SK-N-SH (cell line): ENCODE results near the gene EME2. TPM values are rescaled to one million over a fixed set of nuclear protein-coding genes. Genes with fewer than 3 reads are reported as not detected.

Experiments
- CTCF ChIA-PET: fragments of 300-600, 350-600 bp; formaldehyde crosslinking; extraction: SDS; loops from one replicate; lab custom pipeline; 2021; lab: Yijun Ruan, JAX
- POLR2A ChIA-PET: fragments of 350-600 bp; sonication (Branson Sonifier 250); formaldehyde crosslinking; extraction: SDS; loops from one replicate; lab custom pipeline; 2020; ENCODE audit warnings: antibody characterized with exemption, inconsistent platforms; lab: Yijun Ruan, JAX
- DNase-seq: peaks from one replicate; pipeline ENCODE4 v3.0.0; 2012
- H2AFZ ChIP-seq: fragments of 200-600 bp; sonication (generic); 2 replicates; pipeline ENCODE4 v1.8.1; 2016; ENCODE audit warnings: antibody characterized with exemption, mild to moderate bottlenecking, low read depth
- H3F3A ChIP-seq: fragments of 200-600 bp; sonication (generic); replicated peaks from 2 replicates; pipeline ENCODE3; 2016; ENCODE audit warnings: antibody characterized with exemption, mild to moderate bottlenecking; ENCODE audit not compliant: insufficient read depth
- H3K27ac ChIP-seq, 2 experiments: fragments of 200-500 bp in 1 of 2; fragments of 200-600 bp in 1 of 2; sonication (Bioruptor generic) in 1 of 2; sonication (generic), shearing (Covaris generic) in 1 of 2; 2 replicates each; pipeline versions ENCODE4 v1.5.1 to v1.6.1; 2014 to 2016; ENCODE audit warnings: low read depth in 2 of 2, inconsistent platforms in 1 of 2, low read length in 1 of 2, mild to moderate bottlenecking in 1 of 2, mixed read lengths in 1 of 2
- H3K27me3 ChIP-seq: fragments of 200-600 bp; sonication (generic), shearing (Covaris generic); 2 replicates; pipeline ENCODE4 v1.6.1; 2016; ENCODE audit warnings: mixed run types; ENCODE audit not compliant: insufficient read depth
- H3K36me3 ChIP-seq, 2 experiments: fragments of 200-500 bp in 1 of 2; fragments of 200-600 bp in 1 of 2; sonication (Bioruptor generic) in 1 of 2; sonication (generic) in 1 of 2; replicated peaks in 1 of 2; 2 replicates each; pipeline versions ENCODE3 to v1.5.1; 2014 to 2016; ENCODE audit warnings: low read length in 1 of 2, mild to moderate bottlenecking in 1 of 2; ENCODE audit not compliant: insufficient read depth in 2 of 2, control insufficient read depth in 1 of 2
- H3K4me1 ChIP-seq, 2 experiments: fragments of 200-500 bp in 1 of 2; fragments of 200-600 bp in 1 of 2; sonication (Bioruptor generic) in 1 of 2; sonication (generic), shearing (Covaris generic) in 1 of 2; 2 replicates each; pipeline versions ENCODE4 v1.5.1 to v1.6.1; 2014 to 2016; ENCODE audit warnings: low read depth in 1 of 2, low read length in 1 of 2, mixed run types in 1 of 2; ENCODE audit not compliant: insufficient read depth in 2 of 2, control insufficient read depth in 1 of 2
- H3K4me2 ChIP-seq: fragments of 200-600 bp; sonication (generic), shearing (Covaris generic); 2 replicates; pipeline ENCODE4 v1.6.1; 2017; ENCODE audit warnings: mixed run types
- H3K4me3 ChIP-seq, 2 experiments: fragments of 200-500 bp in 1 of 2; fragments of 200-600 bp in 1 of 2; sonication (Bioruptor generic) in 1 of 2; sonication (generic), shearing (Covaris generic) in 1 of 2; 2 replicates each; pipeline versions ENCODE4 v1.5.1 to v1.8.1; 2014 to 2016; ENCODE audit warnings: low read depth in 2 of 2, inconsistent platforms in 1 of 2, low read length in 1 of 2, mild to moderate bottlenecking in 1 of 2, mixed read lengths in 1 of 2, moderate library complexity in 1 of 2
- H3K79me2 ChIP-seq: fragments of 200-600 bp; sonication (generic); 2 replicates; pipeline ENCODE4 v1.8.1; 2017; ENCODE audit warnings: mild to moderate bottlenecking; ENCODE audit not compliant: insufficient read depth
- H3K9ac ChIP-seq: fragments of 200-600 bp; sonication (generic); 2 replicates; pipeline ENCODE4 v1.6.1; 2017; ENCODE audit warnings: mixed run types
- H3K9me2 ChIP-seq: fragments of 200-600 bp; sonication (generic); 2 replicates; pipeline ENCODE4 v1.6.1; 2017; ENCODE audit warnings: mixed run types
- H3K9me3 ChIP-seq: fragments of 200-600 bp; sonication (generic); 2 replicates; pipeline ENCODE4 v1.6.1; 2017; ENCODE audit warnings: mixed run types, mild to moderate bottlenecking, moderate library complexity
- H4K20me1 ChIP-seq: fragments of 200-600 bp; sonication (generic); 2 replicates; pipeline ENCODE4 v1.6.1; 2017; ENCODE audit warnings: mild to moderate bottlenecking, mixed run types; ENCODE audit not compliant: insufficient read depth
- CHD2 ChIP-seq: fragments of 150-350 bp; IDR thresholded peaks from 2 replicates; pipeline ENCODE4 v1.6.1; 2018; ENCODE audit warnings: low read length; ENCODE audit not compliant: partially characterized antibody
- FOSL2 ChIP-seq: IDR thresholded peaks from 2 replicates; pipeline ENCODE4 v1.4.0; 2012; ENCODE audit warnings: low read depth, mild to moderate bottlenecking, moderate library complexity, borderline replicate concordance
- GATA2 ChIP-seq: sonication (generic); formaldehyde crosslinking; IDR thresholded peaks from 2 replicates; pipeline ENCODE4 v1.5.0; 2020; ENCODE audit warnings: mild to moderate bottlenecking, missing genetic modification reagents
- JUND ChIP-seq: IDR thresholded peaks from 2 replicates; pipeline ENCODE4 v1.4.0; 2012
- MXI1 ChIP-seq: IDR thresholded peaks from 2 replicates; pipeline ENCODE4 v1.6.1; 2012; ENCODE audit warnings: mild to moderate bottlenecking, low read depth, low read length, improper control_type of control experiment
- RFX5 ChIP-seq: IDR thresholded peaks from 2 replicates; pipeline ENCODE4 v1.6.1; 2012; ENCODE audit warnings: mild to moderate bottlenecking, improper control_type of control experiment, low read length
- SMC3 ChIP-seq: IDR thresholded peaks from 2 replicates; pipeline ENCODE4 v1.6.1; 2012; ENCODE audit warnings: low read depth, low read length, improper control_type of control experiment
- TAF1 ChIP-seq: IDR thresholded peaks from 2 replicates; pipeline ENCODE4 v1.6.1; 2012; ENCODE audit warnings: low read depth, mild to moderate bottlenecking, low read length, moderate library complexity, borderline replicate concordance
- TEAD4 ChIP-seq: IDR thresholded peaks from 2 replicates; pipeline ENCODE4 v1.4.0; 2012; ENCODE audit warnings: mild to moderate bottlenecking, borderline replicate concordance; ENCODE audit not compliant: insufficient read depth
- WGBS: methylation state at CpG from one replicate; pipeline ENCODE4 v1.1.6; 2017; ENCODE audit warnings: low lambda C conversion rate; 5-methylcytosine and 5-hydroxymethylcytosine counted together
- polyA plus RNA-seq, 3 experiments: library from polyadenylated mRNA; depleted of rRNA; stranded (reverse); fragments of >200 nt; gene quantifications; 2 replicates each; pipeline ENCODE4 v1.2.3, GENCODE V29; 2012
- TF ChIP-seq, protein P1 (sequence below): IDR thresholded peaks from 2 replicates; pipeline ENCODE4 v1.4.0; 2012; ENCODE audit warnings: low read depth, borderline replicate concordance

EME2 gene
- polyA plus RNA-seq, 1 of the 3 experiments (the other 2 are of a cell fraction), result 10.1 TPM

- Histone ChIP-seq H3K4me2 (no peak overlapping the region), H3K9me2 (no peaks in the 10 kb centered on the region), H3K36me3 (peaks cover 0 to 27% of the 10 kb centered on the region in 2 experiments), H3K9ac (no peak overlapping the region), H3K9me3 (no peaks in the 10 kb centered on the region), H3K27ac (no peak overlapping the region), H3K4me1 (no peaks in the 10 kb centered on the region), H3F3A (no peaks in the 10 kb centered on the region), H3K79me2 (no peaks in the 10 kb centered on the region; the same call in 1 of the 2 replicates)
- DNase-seq, result no peak
- POLR2A ChIA-PET, result no interaction called here
- CTCF ChIA-PET, result interaction anchor here (1.2 kb wide), 1 partner anchor 11 kb away, joined by 3 read pairs; no protein-coding TSS in a partner anchor
- WGBS, result 95% methylated on average over 10 of the region's 12 CpGs
- TF ChIP-seq RFX5 (no peak), MXI1 (no peak), TAF1 (no peak), TEAD4 (no peak), GATA2 (CRISPR knock-in tag) (no peak), SMC3 (no peak), JUND (no peak), CHD2 (no peak), FOSL2 (no peak)
- TF ChIP-seq, protein P1, sequence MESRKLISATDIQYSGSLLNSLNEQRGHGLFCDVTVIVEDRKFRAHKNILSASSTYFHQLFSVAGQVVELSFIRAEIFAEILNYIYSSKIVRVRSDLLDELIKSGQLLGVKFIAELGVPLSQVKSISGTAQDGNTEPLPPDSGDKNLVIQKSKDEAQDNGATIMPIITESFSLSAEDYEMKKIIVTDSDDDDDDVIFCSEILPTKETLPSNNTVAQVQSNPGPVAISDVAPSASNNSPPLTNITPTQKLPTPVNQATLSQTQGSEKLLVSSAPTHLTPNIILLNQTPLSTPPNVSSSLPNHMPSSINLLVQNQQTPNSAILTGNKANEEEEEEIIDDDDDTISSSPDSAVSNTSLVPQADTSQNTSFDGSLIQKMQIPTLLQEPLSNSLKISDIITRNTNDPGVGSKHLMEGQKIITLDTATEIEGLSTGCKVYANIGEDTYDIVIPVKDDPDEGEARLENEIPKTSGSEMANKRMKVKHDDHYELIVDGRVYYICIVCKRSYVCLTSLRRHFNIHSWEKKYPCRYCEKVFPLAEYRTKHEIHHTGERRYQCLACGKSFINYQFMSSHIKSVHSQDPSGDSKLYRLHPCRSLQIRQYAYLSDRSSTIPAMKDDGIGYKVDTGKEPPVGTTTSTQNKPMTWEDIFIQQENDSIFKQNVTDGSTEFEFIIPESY, result no peak
- TF ChIP-seq, all 33 proteins: peak for 0
- Histone ChIP-seq H3K27me3 (no peaks in the 10 kb centered on the region), H3K4me3 (no peak overlapping the region), H4K20me1 (no peaks in the 10 kb centered on the region), H2AFZ (no peak overlapping the region)
Measured at GRCh38 chr16:1754204-1754603, 18.4 kb upstream of the EME2 start.

DNA sequence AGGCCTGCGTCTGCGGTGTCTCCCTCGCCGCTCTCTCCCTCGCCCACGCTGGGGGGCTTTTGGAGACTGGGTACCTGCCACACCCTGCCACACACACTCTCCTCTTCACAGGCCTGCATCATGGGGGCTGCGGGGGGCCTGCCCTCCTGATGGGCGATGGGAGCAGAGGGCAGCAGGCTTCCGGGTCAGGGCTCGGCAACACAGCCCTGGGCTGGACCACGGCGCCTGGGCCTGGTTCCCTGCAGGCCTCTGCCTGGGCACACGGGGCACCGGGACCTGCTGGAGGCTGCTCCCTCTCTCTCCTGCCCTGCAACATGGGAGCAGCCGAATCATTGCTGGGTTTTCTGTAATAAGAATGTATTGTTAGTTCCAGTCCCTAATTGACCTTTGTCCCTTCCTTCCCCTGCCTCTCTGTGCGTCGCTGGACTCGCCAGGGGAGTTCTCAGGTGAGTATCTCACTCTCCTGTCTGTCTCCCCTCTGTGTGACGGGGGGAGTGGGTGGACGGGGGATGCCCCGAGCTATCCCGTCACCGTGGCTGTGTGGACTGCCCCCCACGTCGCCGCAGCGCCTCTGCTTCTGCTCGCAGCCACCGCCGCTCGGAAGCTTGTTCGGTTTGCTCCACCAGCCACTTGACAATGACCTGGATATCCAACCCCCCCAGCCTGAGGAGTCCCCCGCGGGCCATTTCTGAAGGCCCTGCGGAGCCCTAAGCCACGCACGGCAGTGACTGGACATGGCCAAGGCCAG, 14.7 kb upstream of the EME2 start:
- Histone ChIP-seq H3K79me2 (no peaks in the 10 kb centered on the region; the same call in 1 of the 2 replicates), H3K9me2 (no peaks in the 10 kb centered on the region), H2AFZ (no peak overlapping the region), H3K4me1 (no peaks in the 10 kb centered on the region), H3K4me2 (no peak overlapping the region), H3K9me3 (no peaks in the 10 kb centered on the region), H3K36me3 (peaks cover 0 to 37% of the 10 kb centered on the region in 2 experiments), H3K9ac (no peak overlapping the region), H3K27ac (no peak overlapping the region), H3K4me3 (no peak overlapping the region), H3F3A (no peaks in the 10 kb centered on the region), H3K27me3 (no peaks in the 10 kb centered on the region), H4K20me1 (no peaks in the 10 kb centered on the region)
- DNase-seq, result no peak
- 96% methylated on average over 25 of the region's 37 CpGs for WGBS
- ChIA-PET CTCF (interaction anchor here (1.0 kb wide), 1 partner anchor 15 kb away, joined by 3 read pairs; the partner anchor contains the start of genes EME2 and MRPS34), POLR2A (no interaction called here)
- TF ChIP-seq JUND, result no peak
